MG63 (cell line): ENCODE data around the gene SPIRE2. TPM values are rescaled to one million over a fixed set of nuclear protein-coding genes. Genes with fewer than 3 reads are reported as not detected.

Experiments used
- DNase-seq: peaks from one replicate; pipeline ENCODE4 v3.0.0-alpha.2; 2020
- H3K27me3 ChIP-seq: fragments of 250-450 bp; sonication (Bioruptor Pico); 2 replicates; pipeline ENCODE4 v1.5.1; 2020; ENCODE audit warnings: mild to moderate bottlenecking, moderate library complexity
- H3K36me3 ChIP-seq: fragments of 250-450 bp; sonication (Bioruptor Pico); 2 replicates; pipeline ENCODE4 v1.5.1; 2020; ENCODE audit warnings: mild to moderate bottlenecking, moderate library complexity
- H3K4me3 ChIP-seq: fragments of 250-450 bp; sonication (Bioruptor Pico); 2 replicates; pipeline ENCODE4 v1.5.1; 2020; ENCODE audit warnings: mild to moderate bottlenecking, moderate library complexity
- H3K9me3 ChIP-seq: fragments of 250-450 bp; sonication (Bioruptor Pico); 2 replicates; pipeline ENCODE4 v1.5.1; 2020; ENCODE audit warnings: mild to moderate bottlenecking, moderate library complexity
- total RNA-seq: library from RNA; depleted of rRNA; stranded (reverse); fragments of >200 nt; shearing (Covaris generic); gene quantifications from 2 replicates; pipeline ENCODE4 v1.2.3, GENCODE V29; 2014; ENCODE audit warnings: low replicate concordance

Gene SPIRE2
- total RNA-seq, 1 experiment from 2014 or later, result 5.0 TPM

DNA sequence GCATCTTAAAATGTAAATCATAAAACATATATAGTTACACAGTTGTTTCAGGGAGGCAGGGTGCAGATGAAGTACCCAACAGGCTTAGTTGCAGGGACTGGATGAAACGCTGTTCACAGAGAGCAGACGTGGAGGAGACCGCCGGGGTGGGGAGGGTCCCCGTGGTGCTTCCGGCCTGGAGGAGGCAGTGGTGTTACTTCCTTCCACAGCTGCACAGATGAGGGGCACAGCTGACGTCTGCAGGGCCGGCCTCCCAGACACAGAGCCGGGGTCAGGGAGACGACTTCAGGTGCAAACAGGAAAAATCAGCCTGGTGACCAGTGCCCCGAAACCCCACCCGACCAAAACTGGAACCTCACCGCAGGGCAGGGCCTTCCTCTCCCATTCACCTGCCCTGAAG is 17.1 kb downstream of the SPIRE2 start:
- H3K4me3 ChIP-seq, result no peak overlapping the region
- DNase-seq, result no peak
- no peaks in the 10 kb centered on the region for H3K36me3 ChIP-seq
- no peaks in the 10 kb centered on the region for H3K9me3 ChIP-seq
- H3K27me3 ChIP-seq, result no peaks in the 10 kb centered on the region

DNA sequence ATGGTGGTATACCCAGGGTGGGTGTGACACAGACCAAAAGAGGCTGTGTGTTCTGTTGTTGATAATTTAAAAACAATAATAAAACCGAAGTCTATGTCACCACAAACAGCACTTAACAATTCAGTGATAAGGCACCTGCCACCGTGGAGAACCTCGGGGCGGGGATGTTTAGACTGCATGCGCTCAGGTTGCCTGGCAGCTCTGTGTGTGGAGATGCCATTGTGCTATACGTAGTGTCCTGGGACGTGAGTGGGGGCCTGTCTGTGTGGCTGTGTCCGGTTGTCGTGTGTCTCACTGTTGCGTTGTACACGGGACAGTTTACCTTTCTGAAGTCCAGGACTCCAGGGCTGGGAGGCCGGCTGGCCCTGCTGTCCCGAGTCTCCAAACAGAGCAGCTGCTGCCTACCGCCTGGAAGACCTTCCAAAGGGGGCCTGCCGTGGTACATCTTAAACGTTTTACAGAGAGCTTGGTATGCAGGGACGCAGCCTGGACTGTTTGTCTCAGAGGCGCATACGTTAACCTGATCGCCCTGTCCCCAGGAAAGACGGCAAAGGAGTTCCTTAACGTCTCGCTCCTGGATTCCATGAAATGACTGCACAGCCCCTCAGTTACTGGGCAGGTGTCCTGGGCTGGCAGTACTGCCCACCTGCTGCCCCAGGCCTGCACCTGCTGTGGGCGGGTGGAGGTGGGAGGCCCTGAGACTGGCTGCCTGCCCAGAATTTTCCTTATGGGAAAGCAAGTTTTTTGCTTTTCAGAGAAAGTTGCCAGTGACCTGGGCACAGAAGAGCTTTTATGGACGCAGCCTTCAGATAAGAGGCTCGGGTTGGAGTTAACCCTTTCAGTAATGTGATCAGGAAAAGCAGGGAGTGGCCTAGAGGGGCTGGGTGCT is 19.0 kb downstream of the SPIRE2 start:
- Histone ChIP-seq H3K9me3 (no peaks in the 10 kb centered on the region), H3K27me3 (no peaks in the 10 kb centered on the region), H3K4me3 (no peak overlapping the region), H3K36me3 (no peaks in the 10 kb centered on the region)
- no peak for DNase-seq

DNA sequence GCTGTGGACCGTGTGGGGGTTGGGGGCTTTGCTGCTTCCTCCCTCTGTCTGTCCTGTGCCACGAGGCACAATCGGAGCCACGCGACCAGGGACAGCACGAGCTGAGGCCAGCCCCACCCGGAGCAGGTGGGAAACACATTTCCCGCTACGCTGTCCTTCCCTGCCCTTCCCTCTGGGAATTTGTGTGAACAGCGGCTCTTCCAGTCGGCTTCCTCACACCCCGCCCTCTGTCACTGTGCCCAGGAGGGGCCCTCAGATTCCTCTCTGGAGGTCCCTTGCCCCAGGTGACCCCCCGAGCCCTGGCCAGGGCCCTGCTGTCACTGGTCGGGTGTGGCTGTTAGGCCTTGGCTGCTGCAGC is 19.6 kb downstream of the SPIRE2 start:
- H3K4me3 ChIP-seq, result no peak overlapping the region
- no peaks in the 10 kb centered on the region for H3K9me3 ChIP-seq
- H3K36me3 ChIP-seq, result no peaks in the 10 kb centered on the region
- no peaks in the 10 kb centered on the region for H3K27me3 ChIP-seq
- DNase-seq, result no peak

DNA sequence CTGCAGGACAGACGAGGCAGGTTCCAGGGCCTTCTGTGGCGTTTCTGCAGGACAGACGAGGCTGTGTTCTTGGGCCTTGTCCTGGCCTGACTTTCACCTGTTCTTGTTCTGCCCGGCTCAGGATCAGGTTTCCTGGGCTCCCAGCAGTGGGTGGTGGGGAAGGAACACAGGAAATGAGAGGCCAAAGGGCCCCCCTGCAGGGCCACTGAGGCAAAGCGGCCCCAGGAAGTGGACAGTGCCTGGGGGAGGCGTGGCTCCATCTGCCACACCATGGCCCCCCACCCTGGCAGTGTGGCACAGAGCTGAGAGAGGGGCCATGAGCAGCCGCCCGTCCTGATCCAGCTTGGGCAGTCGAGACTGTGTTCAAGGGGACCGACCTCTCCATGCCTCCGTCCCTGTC is 20.7 kb downstream of the SPIRE2 start:
- H3K36me3 ChIP-seq, result no peaks in the 10 kb centered on the region
- no peaks in the 10 kb centered on the region for H3K27me3 ChIP-seq
- H3K9me3 ChIP-seq, result no peaks in the 10 kb centered on the region
- no peak overlapping the region for H3K4me3 ChIP-seq
- DNase-seq, result no peak

DNA sequence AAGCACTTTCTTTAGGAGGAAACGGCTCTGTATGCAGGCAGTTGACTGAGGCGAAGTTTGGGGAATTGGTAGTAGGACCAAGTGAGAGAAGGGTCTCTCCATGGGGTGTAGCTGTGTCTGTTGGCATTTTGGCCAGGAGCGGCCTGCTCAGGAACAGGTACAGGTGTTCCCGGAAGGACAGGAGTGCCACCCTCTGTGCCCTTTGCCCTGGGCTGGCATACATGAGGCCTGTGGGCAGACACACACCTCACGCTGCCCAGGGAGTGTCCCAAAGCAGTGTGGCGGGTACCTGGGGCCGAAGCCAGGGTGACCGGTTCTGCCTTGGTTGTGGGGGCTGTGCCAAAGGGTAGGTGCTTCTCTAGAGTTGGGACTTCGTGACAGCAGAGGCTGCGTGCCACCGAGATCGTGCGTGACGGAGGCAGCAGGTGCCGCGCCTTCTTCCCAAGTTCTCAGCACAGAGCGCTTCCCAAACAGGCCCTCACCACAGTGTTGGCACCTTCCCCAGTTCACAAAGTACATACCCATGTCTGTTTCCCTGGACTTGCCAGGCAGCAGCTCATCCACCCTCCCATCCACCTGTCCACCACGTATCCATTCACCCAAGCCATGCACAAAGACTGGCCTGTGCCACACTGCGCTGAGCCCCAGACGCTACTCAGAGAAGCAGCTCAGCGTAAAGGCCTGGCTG is 25.2 kb downstream of the SPIRE2 start:
- H3K9me3 ChIP-seq, result no peaks in the 10 kb centered on the region
- no peak for DNase-seq
- no peaks in the 10 kb centered on the region for H3K36me3 ChIP-seq

DNA sequence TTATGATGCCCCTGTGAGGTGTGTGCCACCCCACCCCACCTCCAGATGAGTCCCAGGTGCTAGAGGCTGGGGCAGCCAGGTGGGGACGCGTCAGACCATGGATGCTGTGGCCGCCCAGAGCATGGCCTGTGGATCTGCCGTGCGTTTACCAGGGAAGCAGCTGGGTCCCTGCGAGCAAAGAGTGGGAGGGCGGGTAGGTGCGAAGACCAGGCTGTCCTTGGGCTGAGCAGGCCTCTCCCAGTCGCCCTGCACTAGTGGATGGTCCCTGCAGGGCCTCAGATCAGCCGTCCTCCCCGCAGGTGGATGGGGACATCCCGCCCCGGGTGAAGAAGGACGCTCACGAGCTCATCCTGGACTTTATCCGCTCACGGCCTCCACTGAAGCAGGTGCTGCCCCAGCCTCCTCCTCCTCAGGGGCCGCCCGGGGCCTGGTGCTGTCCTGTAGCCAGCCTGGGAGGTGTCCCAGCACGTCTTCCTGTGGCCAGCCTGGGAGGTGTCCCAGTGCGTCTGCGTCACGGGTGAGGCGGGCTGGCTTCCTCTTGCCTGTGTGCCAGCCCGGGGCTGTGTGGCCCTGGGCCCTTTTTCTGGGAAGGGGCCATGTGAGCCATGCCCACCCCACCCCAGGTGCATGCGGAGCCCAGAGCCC is 27.1 kb downstream of the SPIRE2 start:
- no peaks in the 10 kb centered on the region for H3K9me3 ChIP-seq
- H3K27me3 ChIP-seq, result no peaks in the 10 kb centered on the region
- DNase-seq, result no peak
- H3K4me3 ChIP-seq, result no peak overlapping the region
- no peaks in the 10 kb centered on the region for H3K36me3 ChIP-seq

More for the DNA sequence above, 25.2 kb downstream of the SPIRE2 start:
- Histone ChIP-seq H3K4me3 (no peak overlapping the region), H3K27me3 (no peaks in the 10 kb centered on the region)

DNA sequence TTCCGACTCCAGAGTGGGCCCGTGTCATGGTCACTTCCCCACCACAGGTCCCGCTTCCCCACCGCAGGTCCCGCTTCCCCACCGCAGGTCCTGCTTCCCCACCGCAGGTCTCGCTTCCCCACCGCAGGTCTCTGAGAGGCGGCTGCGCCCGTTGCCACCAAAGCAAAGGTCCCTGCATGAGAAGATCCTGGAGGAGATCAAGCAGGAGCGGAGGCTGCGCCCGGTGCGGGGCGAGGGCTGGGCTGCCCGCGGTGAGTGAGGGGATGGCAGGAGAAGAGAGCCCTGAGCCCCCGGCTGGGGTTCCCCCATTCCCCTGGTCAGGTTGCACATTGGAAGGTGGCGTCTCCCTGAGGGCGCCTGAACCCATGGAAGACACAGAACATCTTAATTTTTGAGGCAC is 27.7 kb downstream of the SPIRE2 start:
- H3K36me3 ChIP-seq, result no peaks in the 10 kb centered on the region
- no peaks in the 10 kb centered on the region for H3K9me3 ChIP-seq
- DNase-seq, result no peak
- no peaks in the 10 kb centered on the region for H3K27me3 ChIP-seq
- H3K4me3 ChIP-seq, result no peak overlapping the region

DNA sequence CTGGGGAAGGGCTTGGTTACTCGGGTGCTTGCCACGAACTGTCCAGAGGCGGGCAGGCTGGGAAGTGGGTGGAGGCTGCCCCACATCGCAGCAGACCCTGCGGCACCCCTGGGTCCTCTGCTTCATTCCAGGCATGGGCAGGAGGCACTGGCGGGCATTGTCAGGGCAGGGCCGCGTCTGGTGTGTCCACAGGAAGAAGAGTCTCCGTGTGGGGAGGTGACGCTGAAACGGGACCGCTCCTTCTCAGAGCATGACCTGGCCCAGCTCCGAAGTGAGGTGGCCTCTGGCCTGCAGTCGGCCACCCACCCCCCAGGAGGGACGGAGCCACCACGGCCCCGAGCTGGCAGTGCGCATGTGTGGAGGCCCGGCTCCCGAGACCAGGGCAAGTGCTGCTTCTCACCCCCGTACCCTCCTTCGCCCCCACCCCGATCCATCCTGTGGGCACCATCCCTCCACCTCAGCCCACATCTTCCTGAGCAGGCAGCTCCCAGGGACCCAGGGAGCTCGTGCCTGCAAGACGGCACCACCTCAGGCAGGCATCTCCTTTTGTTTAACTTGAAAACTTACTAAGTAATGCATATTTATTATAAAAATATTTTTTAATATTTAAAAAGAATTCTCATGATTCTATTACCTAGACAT is 30.8 kb downstream of the SPIRE2 start:
- H3K27me3 ChIP-seq, result no peaks in the 10 kb centered on the region
- H3K9me3 ChIP-seq, result no peaks in the 10 kb centered on the region
- no peaks in the 10 kb centered on the region for H3K36me3 ChIP-seq
- DNase-seq, result no peak
- no peak overlapping the region for H3K4me3 ChIP-seq

DNA sequence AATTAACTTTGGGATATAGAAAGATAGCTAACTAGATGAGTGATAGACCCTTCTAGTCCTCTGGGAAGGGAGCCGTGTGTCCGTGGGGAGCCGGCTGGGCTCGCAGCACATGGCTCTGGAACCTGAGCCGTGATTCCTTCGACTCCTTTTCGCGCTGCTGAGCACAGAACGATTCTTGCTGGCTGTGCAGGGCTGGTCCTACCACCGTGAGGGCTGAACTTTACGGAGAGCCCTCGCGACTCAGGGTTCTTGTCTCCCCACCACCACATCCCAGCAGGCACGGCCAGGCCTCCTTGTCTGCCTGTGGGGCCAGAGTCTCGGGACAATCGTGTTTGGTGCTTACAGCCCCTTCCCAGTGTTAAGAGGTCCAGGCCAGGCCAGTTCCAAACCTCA is 31.3 kb downstream of the SPIRE2 start:
- Histone ChIP-seq H3K9me3 (no peaks in the 10 kb centered on the region), H3K4me3 (no peak overlapping the region), H3K27me3 (no peaks in the 10 kb centered on the region), H3K36me3 (no peaks in the 10 kb centered on the region)
- no peak for DNase-seq

DNA sequence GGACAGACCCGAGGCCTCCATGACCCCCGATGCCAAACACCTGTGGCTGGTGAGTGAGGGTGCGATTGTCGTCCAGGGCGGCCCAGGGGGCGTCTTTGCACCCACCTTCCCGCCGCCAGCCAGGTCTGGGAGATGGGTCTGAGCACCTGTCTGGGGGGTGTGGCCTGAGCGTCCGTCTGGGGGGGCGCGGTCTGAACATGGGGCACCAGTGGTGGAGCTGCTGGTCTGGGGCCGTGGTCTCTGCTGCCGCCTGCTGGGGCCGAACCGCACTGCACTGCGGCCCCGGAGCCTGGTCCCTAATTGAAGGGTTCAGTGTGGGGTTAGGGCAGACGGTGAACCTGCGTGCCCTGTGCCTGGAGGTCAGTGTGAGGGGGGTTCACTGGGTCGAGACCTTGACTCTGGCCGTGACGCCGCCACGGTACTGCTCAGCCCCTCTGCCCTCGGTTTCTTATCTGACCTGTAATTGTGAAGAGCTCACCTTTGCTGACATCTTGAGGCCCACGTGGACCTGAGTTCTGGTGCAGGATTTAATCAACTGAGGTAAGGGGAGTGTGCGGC is 32.6 kb downstream of the SPIRE2 start:
- Histone ChIP-seq H3K4me3 (no peak overlapping the region), H3K36me3 (no peaks in the 10 kb centered on the region), H3K27me3 (no peaks in the 10 kb centered on the region), H3K9me3 (no peaks in the 10 kb centered on the region)
- peak; percentile 47 for DNase-seq

DNA sequence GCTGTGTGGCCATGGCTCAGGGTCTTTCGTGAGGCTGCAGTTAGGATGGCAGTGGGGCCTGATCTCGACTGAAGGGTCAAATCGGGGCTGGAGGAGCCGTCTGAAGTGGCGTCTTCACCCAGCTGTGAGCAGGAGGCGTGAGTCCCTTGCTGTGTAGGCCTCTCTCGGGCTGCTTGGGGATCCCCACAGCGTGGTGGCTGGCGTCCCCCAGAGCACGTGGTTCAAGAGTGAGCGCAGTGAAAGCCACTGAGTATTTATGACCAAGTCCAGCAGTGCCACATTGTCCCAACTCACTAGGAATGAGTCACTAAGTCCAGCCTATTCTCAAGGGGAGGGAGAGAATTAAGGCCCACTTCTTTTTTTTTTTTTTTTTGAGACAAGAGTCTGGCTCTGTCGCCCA is 33.4 kb downstream of the SPIRE2 start:
- H3K4me3 ChIP-seq, result no peak overlapping the region
- H3K27me3 ChIP-seq, result no peaks in the 10 kb centered on the region
- no peaks in the 10 kb centered on the region for H3K9me3 ChIP-seq
- DNase-seq, result no peak
- no peaks in the 10 kb centered on the region for H3K36me3 ChIP-seq

DNA sequence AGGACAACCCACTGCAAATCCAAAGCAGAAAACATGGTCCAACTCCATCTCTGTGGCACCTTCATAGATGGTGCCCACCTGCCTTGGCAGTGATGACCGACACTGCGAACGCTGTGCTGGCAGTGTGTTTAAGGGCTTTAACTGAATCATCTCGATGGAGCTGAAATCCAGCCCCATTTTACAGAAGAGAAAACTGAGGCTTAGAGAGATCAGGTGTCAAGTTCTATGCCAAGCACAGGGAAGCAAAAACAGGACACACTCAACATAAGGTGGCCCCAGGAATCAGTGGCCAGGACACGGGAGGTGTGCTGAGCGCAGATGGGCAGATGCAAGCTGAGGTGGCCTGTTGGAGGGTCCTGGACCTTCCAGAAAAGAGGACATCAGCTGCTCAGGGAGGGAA is 34.5 kb downstream of the SPIRE2 start:
- H3K9me3 ChIP-seq, result no peaks in the 10 kb centered on the region
- no peaks in the 10 kb centered on the region for H3K36me3 ChIP-seq
- H3K4me3 ChIP-seq, result no peak overlapping the region
- no peaks in the 10 kb centered on the region for H3K27me3 ChIP-seq
- DNase-seq, result no peak

DNA sequence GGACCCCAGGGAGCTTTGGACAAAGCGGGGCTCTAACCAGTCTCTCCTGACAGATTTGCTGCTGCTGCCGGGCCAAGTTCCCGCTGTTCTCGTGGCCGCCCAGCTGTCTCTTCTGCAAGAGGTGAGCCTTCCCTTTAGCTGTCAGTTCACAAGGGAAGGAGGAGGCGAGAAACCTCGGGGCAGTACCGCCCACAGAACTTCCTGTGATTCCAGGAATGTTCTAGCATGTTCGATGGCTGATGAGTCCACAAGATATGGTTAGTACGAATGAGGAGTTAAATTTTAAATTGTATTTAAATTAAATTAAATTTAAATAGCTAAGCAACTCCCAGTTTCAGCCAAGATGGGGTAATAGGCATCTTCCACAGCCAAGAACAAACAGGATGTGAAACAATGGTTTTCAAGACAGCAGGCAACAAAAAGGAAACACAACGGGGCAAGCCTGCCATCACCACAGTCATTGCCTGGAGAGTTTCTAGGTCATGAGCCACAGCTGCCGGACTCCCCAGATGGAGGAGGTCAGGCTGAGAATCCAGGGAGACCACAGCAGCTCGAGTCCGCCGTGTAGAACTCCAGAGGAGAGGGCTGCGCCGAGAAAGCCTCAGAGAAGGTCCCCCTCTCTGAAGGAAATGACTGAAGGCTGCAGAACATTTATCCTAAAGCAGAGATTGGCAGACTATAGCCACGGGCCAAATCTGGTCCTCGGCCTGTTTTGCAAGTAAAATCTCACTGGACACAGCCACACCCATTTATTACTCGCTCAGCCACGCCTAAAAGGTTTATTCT is 35.7 kb downstream of the SPIRE2 start:
- no peaks in the 10 kb centered on the region for H3K27me3 ChIP-seq
- no peak overlapping the region for H3K4me3 ChIP-seq
- no peaks in the 10 kb centered on the region for H3K9me3 ChIP-seq
- H3K36me3 ChIP-seq, result no peaks in the 10 kb centered on the region; the same call in 1 of the 2 replicates
- DNase-seq, result no peak

DNA sequence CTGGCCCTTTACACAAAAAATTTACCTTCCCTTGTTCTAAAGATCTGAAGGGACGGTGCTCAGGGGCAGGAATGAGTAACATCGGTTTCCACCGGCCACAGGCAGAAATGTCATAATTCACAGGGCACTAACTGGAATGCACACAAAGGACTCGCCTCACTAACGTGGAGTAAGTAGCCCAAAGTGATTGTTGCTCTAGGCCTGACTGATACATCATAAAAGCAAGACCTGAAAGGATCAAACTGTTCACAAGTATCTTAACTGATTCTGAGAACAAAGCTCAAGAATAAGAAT is 36.2 kb downstream of the SPIRE2 start:
- H3K27me3 ChIP-seq, result no peaks in the 10 kb centered on the region
- DNase-seq, result no peak
- no peak overlapping the region for H3K4me3 ChIP-seq
- no peaks in the 10 kb centered on the region for H3K9me3 ChIP-seq
- H3K36me3 ChIP-seq, result no peaks in the 10 kb centered on the region; the same call in 1 of the 2 replicates

DNA sequence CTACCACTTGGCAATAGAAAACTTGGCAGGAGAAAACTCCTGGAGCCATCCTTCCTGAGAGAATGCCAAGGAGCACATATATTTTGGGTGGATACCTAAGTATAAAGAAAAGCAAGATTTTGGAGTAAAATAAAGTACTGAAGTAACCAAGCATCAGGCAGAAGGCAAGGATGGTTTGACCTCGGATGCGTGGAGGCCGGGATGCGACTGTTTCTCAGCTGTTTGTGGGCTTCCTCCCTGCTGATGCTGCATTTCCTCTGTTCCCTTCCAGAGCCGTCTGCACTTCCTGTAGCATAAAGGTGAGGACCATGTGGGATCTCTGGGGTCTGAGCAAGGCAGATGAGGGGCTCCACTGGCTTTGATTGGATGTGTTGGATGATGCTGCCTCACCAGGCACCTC is 39.6 kb downstream of the SPIRE2 start:
- no peak for DNase-seq
- H3K9me3 ChIP-seq, result no peaks in the 10 kb centered on the region
- H3K36me3 ChIP-seq, result no peaks in the 10 kb centered on the region; the same call in 1 of the 2 replicates
- no peaks in the 10 kb centered on the region for H3K27me3 ChIP-seq
- no peak overlapping the region for H3K4me3 ChIP-seq

DNA sequence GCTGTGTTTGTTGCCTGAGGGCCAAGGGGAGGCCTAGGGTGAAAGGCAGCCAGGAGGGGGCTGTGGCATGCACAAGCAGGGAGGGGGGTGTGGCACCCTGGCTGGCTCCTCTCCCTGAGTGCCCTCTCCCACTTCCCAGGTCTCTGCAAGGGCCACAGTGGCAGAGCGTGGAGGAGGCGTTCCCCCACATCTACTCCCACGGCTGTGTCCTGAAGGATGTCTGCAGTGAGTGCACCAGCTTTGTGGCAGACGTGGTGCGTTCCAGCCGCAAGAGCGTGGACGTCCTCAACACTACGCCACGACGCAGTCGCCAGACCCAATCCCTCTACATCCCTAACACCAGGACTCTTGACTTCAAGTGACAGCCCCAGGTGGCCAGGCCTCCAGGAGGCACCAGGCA is 41.6 kb downstream of the SPIRE2 start:
- DNase-seq, result no peak

More for the DNA sequence above, 41.6 kb downstream of the SPIRE2 start:
- H3K9me3 ChIP-seq, result no peaks in the 10 kb centered on the region
- no peaks in the 10 kb centered on the region for H3K27me3 ChIP-seq
- no peak overlapping the region for H3K4me3 ChIP-seq
- H3K36me3 ChIP-seq, result peaks cover 5% of the 10 kb centered on the region
